HG02759 (cell line): Measurements from ENCODE around the gene UBA1.

Source experiments
- ATAC-seq: cut with Tn5 transposase; IDR thresholded peaks from one replicate; pipeline ENCODE4 v1.9.1; 2021; ENCODE audit warnings: mild to moderate bottlenecking, moderate library complexity; ENCODE audit not compliant: unreplicated experiment

Gene UBA1

GRCh38 chrX:47193475-47194193, at the start of gene UBA1:
Gene UBA1, plus strand, starts transcription at chrX:47193829. Its CDS starts 4,974 bp downstream, at chrX:47198803.
- ATAC-seq, result peak; percentile 70

- peak; percentile 5 for ATAC-seq
Measured at GRCh38 chrX:47143894-47144625, 49.6 kb upstream of the UBA1 start.

GRCh38 chrX:47144626-47145394, 48.8 kb upstream of the UBA1 start, which contains the start of the genes NDUFB11 and RBM10:
Gene NDUFB11, minus strand, starts transcription at chrX:47144702. Its CDS starts 23 bp downstream, at chrX:47144679.
Gene RBM10, plus strand, starts transcription at chrX:47145221. Its CDS starts 2,261 bp downstream, at chrX:47147482.
- ATAC-seq, result peak; percentile 86

GRCh38 chrX:47145395-47146120, 48.1 kb upstream of the UBA1 start:
- ATAC-seq, result peak; percentile 32

- no peak for ATAC-seq
Measured at GRCh38 chrX:47146121-47146935, 47.3 kb upstream of the UBA1 start.

GRCh38 chrX:47146936-47147859, 46.4 kb upstream of the UBA1 start:
- no peak for ATAC-seq

GRCh38 chrX:47148946-47149345, 44.7 kb upstream of the UBA1 start:
- ATAC-seq, result no peak

GRCh38 chrX:47151435-47151834, 42.2 kb upstream of the UBA1 start:
- ATAC-seq, result no peak

DNA sequence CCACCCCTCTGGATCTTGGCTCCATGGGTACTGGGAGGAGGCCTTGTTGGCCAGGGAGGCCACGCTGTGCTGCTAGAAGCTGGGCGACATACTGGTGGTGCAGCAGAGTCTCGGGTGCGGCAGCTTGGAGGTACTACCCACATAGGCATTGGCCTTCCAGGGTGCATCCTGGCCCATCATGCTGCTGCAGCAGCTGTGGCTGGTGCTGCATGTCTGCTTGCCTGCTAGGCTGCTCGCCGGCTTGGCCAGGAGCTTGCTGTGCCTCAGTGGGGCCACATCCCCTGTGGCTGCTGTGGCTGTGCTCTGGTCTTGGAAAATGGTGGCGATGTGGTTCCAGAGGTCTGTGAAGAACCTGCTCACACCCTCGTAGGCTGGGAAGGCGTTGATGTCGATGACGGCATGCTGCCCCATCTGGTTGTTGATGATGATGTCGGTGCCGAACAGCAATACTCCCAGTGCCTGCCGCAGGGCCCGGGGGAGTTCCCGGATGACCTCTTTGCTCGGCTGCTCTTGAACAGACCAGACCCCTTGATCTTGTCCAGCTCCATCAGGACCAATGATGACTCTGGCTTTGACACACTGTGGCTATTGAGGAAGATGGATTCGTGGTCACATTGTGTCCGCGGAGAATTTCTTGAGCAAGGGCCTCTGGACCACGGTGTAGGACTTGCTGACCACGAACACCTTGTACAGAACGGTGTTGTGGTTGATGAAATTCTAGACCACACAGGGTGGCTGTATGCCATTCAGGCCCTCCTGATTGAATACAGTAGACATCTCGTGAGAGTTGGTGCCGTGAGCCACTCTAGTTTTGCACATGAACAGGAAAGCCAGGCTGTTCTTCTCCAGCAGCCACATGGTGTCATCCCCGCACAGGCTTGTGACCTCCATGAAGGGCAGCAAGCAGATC, 36.8 kb upstream of the UBA1 start:
- no peak for ATAC-seq

DNA sequence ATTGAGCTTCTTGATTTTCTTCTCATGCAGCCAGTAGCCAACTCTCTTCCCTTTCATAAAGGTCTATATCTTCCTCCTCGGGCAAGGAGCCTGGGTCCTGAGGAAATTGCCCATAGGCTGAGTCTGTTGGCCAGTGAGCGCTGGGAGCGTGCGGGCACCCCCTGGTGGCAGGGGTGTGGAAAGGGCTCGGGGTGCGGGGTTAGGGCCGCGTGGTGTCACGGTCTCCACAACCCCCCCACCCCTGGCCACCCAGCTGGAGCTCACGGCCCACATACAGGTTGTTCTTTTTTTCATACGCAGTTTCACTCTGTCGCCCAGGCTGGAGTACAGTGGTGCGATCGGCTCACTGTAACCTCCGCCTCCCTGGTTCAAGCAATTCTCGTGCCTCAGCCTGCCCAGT, 35.5 kb upstream of the UBA1 start:
- no peak for ATAC-seq

DNA sequence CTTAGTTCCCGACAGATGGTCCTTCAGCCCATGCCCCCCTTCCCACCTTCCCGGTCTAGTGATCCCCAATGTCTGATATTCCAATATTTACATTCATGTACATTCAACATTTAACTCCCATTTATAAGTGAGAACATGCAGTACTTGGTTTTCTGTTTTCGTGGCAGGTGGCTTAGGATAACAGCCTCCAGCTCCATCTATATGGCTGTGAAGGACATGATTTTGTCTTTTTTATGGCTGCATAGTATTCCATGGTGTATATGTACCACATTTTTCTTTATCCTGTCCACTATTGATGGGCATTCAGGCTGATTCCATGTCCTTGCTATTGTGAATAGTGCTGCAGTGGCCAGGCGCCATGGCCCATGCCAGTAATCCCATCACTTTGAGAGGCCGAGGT, 34.8 kb upstream of the UBA1 start:
- no peak for ATAC-seq

DNA sequence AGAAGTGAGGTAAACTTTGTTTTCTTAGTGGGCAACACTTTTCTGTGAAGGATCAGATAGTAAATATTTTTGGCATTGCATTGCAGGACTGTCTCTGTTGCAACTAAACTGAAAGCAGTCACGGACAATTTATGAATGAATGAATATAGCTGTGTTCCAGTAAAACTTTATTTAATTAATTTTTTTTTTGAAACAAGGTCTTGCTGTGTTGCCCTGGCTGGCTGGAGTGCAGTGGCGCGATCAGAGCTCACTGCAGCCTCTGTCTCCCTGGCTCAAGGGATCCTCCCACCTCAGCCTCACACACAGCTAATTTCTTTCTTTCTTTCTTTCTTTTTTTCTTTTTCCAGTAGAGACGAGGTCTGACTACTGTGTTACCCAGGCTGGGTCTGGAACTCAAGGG, 32.8 kb upstream of the UBA1 start:
- no peak for ATAC-seq

DNA sequence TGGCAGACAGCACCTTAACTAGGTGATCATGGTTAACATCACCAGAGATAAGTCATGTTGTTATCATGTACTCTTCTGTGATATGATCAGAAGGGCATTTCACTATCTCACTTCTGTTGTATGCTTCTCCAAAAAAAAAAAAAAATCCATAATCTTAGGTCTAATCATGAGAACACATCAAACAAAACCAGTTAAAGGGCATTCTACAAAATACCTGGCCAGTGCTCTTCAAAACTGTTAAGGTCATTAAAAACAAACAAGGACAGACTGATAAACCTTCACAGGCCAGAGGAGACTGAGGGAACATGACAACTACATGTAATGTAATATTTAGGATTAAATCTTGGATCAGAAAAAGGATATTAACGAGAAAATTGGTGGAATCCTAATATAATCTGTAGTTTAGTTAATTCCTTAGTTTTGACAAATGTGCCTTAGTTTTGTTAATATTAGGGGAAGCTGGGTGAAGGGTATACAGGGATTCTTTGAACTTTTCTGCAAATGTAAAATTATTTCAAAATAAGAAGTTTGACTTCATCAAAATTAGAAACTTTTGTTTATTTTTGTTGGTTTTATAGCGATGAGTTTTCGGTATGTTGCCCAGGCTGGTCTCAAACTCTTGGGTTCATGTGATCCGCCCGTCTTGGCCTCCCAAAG, 30.6 kb upstream of the UBA1 start:
- no peak for ATAC-seq

- ATAC-seq, result no peak
Measured at GRCh38 chrX:47164420-47164819, 29.2 kb upstream of the UBA1 start.

DNA sequence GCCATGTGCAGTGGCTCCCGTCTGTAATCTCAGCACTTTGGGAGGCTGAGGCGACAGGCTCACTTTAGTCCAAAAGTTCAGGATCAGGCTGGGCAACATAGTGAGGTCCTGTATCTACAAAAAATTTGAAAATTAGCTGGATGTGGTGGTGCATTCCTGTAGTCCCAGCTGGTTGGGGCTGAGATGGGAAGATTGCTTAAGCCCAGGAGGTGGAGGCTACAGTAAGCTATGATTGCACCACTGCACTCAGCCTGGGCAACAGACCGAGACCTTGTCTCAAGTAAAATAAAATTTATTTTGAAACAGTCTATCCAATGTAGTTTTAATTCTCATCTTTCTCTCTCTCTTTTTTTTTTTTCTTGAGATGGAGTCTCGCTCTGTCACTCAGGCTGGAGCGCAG, 27.5 kb upstream of the UBA1 start:
- no peak for ATAC-seq

DNA sequence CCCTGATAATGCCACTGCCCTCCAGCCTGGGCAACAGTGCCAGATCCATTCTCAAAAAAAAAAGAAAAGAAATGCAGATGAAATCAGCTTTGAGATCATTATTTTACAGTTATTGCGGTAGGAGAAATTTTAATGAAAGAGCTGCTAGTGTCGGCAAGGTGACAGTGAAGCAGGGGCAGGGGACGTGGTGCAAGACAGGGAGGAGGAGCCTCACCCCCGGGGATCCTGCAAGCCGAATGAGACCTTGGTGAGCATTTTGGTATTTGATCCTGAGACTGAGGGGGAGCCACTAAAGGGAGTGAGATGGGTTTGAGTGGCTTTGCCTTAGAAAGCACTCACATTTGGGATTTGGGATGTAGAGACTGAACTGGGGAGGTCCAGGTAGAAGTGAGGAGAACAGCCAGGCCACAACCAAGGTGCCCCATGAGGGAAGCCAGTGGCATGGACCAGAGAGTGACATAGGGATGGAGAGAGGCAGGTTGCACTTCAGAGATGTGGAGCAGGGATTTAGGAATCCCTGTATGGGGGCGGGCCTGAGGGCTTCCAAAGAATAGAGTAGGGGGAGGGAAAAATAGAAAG, 25.0 kb upstream of the UBA1 start:
- no peak for ATAC-seq

GRCh38 chrX:47169273-47169672, 24.4 kb upstream of the UBA1 start:
- no peak for ATAC-seq
